ENCODE data around the gene COPG2. TPM values are rescaled to one million over a fixed set of nuclear protein-coding genes. Genes with fewer than 3 reads are reported as not detected.

Gene COPG2
- total RNA-seq, 2 experiments from 2014 or later: 14.5 to 15.1 TPM

Small RNA genes within 50 kb of the gene (microRNA-seq; reads per million reads assigned to microRNA genes)
- 1,213 reads per million, percentile 80 among the genes with 10 or more reads in this experiment for gene MIR335

Other genes starting within 250 kb of the COPG2 start
- gene CEP41, start 227.7 kb downstream of the COPG2 start, total RNA-seq: 10 to 100 TPM; 27.1 to 28.7 TPM
- 10 to 100 TPM in 1 of 2 experiments, 1 to 10 TPM in 1; 8.7 to 11.6 TPM for gene MEST, start 176.7 kb downstream of the COPG2 start, total RNA-seq
- gene TSGA13, start 17.8 kb upstream of the COPG2 start, total RNA-seq: not detected
- not detected for gene KLF14, start 65.5 kb upstream of the COPG2 start, total RNA-seq